Measurements from ENCODE around the gene PPP1R37. TPM values are rescaled to one million over a fixed set of nuclear protein-coding genes. Genes with fewer than 3 reads are reported as not detected.

PPP1R37 gene
- total RNA-seq (2021; fragmentation: NEBNext Ultra II Directional; extraction: Animal tissue kit (Norgen Biotek cat#: 25700)) = 25.7 and 27.0 TPM in 2 replicates
- polyA plus RNA-seq (2011; rRNA removed) = 14.6 and 22.5 TPM in 2 replicates
- 23.0 TPM for polyA plus RNA-seq (2011; cell fraction: cytosol; rRNA removed)
- polyA plus RNA-seq (2011; cell fraction: nucleus; rRNA removed) = 71.7 TPM
- 22.9 to 30.5 TPM (median 24.6 TPM) in 4 replicates for polyA plus RNA-seq (2012, experiment 1 of 2)
- 16.5 TPM for polyA plus RNA-seq (2012, experiment 2 of 2)
- 12.6 TPM for polyA plus RNA-seq (2013, experiment 1 of 2)
- 11.6 TPM for polyA plus RNA-seq (2013, experiment 2 of 2)
- polyA minus RNA-seq (2011; rRNA and poly(A)+ RNA removed) = 7.8 and 11.9 TPM in 2 replicates
- 16.8 TPM for polyA minus RNA-seq (2011; cell fraction: cytosol; rRNA and poly(A)+ RNA removed)
- polyA minus RNA-seq (2011; cell fraction: nucleus; rRNA and poly(A)+ RNA removed) = 25.7 TPM
- long read RNA-seq, experiment 1, transcript PPP1R37-201 (13 exons, 3,163 nt) = major isoform, 6 of 16 reads
- long read RNA-seq, experiment 1, partial matches to known transcripts = 3 of 16 reads
- long read RNA-seq, experiment 1, other reads (novel, unspliced or antisense) = 7 of 16 reads
- long read RNA-seq, experiment 2 = 0 reads

DNA sequence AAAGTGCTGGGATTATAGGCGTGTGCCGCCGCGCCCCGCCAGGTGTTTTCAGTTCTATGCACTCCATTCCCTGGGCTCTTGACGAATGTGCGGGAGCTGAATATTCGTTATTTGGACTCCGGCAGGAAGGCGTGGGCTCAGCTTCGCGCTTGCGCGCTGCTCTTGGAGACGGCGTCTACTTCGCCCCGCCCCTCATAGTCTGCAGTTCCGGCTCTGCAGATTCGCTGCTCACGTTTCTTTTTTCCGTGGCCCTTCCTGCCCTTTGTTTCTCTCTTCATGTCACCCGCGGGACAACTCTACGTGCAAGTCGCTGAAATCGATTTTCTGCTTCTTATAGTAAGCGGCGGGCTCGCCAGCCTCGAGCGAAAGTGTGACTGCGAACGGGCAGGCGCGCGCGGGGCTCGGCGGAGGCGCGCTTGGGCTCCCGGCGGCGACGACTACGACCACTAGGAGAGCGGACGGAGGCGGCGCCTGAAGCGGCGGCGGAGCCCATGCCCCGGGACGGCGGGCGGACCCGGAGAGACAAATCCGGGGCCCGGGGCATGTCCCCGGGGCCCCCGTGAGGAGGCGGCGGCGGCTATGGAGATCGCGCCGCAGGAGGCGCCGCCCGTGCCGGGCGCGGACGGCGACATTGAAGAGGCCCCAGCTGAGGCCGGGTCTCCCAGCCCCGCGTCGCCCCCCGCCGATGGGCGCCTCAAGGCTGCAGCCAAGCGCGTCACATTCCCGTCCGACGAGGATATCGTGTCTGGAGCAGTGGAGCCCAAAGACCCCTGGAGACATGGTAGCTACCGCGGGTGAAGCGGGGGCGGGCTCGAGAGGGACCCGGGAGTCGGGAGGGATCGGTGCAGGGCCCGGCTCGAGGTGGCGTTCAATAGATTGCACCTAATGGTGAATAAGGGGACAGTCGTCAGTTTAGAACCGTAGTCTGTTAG, at the start of gene PPP1R37:
Gene PPP1R37 (plus strand): TSS at position 433 of the 932 bp plus-strand sequence. CDS start 147 bp downstream, at position 580.
- CTCF ChIA-PET (ENCODE audit: partially characterized antibody) = interaction anchor here (0.9 to 5.3 kb wide), 11 partner anchors 9 to 58 kb away, joined by 3 to 39 read pairs (median 4); partner anchors contain the start of gene GEMIN7
- Histone ChIP-seq H4K20me1 (replicated peaks in 1 of 2; ENCODE audit: control insufficient read depth in 1 of 2, insufficient read depth in 2 of 2, low read length in 2 of 2) (peaks cover 24 to 37% of the 10 kb centered on the region in 2 experiments), H3K4me1 (replicated peaks in 1 of 4; ENCODE audit: control insufficient read depth in 3 of 4, insufficient read depth in 4 of 4, low read length in 3 of 4) (peaks cover 6 to 25% (median 12%) of the 10 kb centered on the region in 4 experiments)
- TF ChIP-seq NRF1 (IDR thresholded peaks at IDR 0.05; ENCODE audit: low read depth, low read length) = no peak; the same call in 1 of the 2 replicates
- TF ChIP-seq SP1 (IDR thresholded peaks at IDR 0.05; ENCODE audit: low read depth, low read length) = peak; percentile 88; the same call in 1 of the 2 replicates
- TF ChIP-seq MAX (IDR thresholded peaks at IDR 0.05) = peak; percentile 59
- TF ChIP-seq ZNF274 (IDR thresholded peaks at IDR 0.05; ENCODE audit: borderline replicate concordance, extremely low read depth, low read length) = no peak
- TF ChIP-seq SP2 (IDR thresholded peaks at IDR 0.05; ENCODE audit: low read length) = no peak
- peak; percentile 78 for TF ChIP-seq TAF1 (IDR thresholded peaks at IDR 0.05; ENCODE audit: low read depth, low read length)
- TF ChIP-seq RBBP5 (IDR thresholded peaks at IDR 0.05; ENCODE audit: borderline replicate concordance, low read depth, low read length) = peak; percentile 91

More for the DNA sequence above, at the start of gene PPP1R37:
- Histone ChIP-seq H3K56ac (replicated peaks; ENCODE audit: insufficient read length, low read depth, low read length) (peak within 1 kb of the TSS; percentile 98), H3K4me3 (ENCODE audit: extremely low read depth in 1 of 4, insufficient read depth in 2 of 4, low read depth in 3 of 4, low read length in 4 of 4) (peak within 1 kb of the TSS; percentile 73 to 97 (median 86)), H2AK5ac (ENCODE audit: low read depth, low read length) (peak within 1 kb of the TSS; percentile 90; the same call in 1 of the 2 replicates), H2BK120ac (replicated peaks; ENCODE audit: low read depth, low read length) (peak within 1 kb of the TSS; percentile 91), H3K27ac (ENCODE audit: low read depth, low read length) (peak within 1 kb of the TSS; percentile 98), H2AFZ (ENCODE audit: low read length) (no peak within 1 kb of the TSS), H3K79me2 (ENCODE audit: control insufficient read depth in 1 of 2, insufficient read depth in 2 of 2, low read length in 2 of 2) (peaks cover 31 to 54% of the 10 kb centered on the region in 2 experiments), H3K79me1 (ENCODE audit: low read depth, low read length) (peaks cover 31% of the 10 kb centered on the region), H2BK12ac (ENCODE audit: low read depth, low read length) (peak within 1 kb of the TSS; percentile 100), H3K18ac (ENCODE audit: extremely low read depth, low read length) (peak within 1 kb of the TSS; percentile 99), H3K23me2 (ENCODE audit: low read depth, low read length) (peaks cover 16% of the 10 kb centered on the region), H3K23ac (ENCODE audit: insufficient read length) (no peak within 1 kb of the TSS), H3K4me2 (ENCODE audit: insufficient read depth in 1 of 2, low read depth in 2 of 2, low read length in 2 of 2) (peak within 1 kb of the TSS; percentile 94 to 98), H4K91ac (replicated peaks; ENCODE audit: insufficient read length, low read length) (peak within 1 kb of the TSS; percentile 99), H4K8ac (ENCODE audit: extremely low read depth, insufficient read depth, low read length) (peak within 1 kb of the TSS; percentile 98), H3K14ac (ENCODE audit: insufficient read length) (no peak within 1 kb of the TSS), H3K36me3 (ENCODE audit: control insufficient read depth in 2 of 4, insufficient read depth in 4 of 4, low read length in 3 of 4) (peaks cover 4 to 16% (median 5%) of the 10 kb centered on the region in 4 experiments; a peak in 5 of 8 replicates), H2BK15ac (ENCODE audit: low read length) (0 out of 2 replicates have a peak within 1 kb of the TSS, but pooled peaks have one; percentile 95), H4K5ac (ENCODE audit: insufficient read length, low read depth, low read length) (peak within 1 kb of the TSS; percentile 96), H3K4ac (replicated peaks; ENCODE audit: insufficient read length, low read depth, low read length) (peak within 1 kb of the TSS; percentile 36), H2BK20ac (ENCODE audit: low read length) (no peak within 1 kb of the TSS), H3K27me3 (replicated peaks in 1 of 4; ENCODE audit: control insufficient read depth in 3 of 4, extremely low read depth in 1 of 4, insufficient read depth in 3 of 4, low read length in 3 of 4) (no peaks in the 10 kb centered on the region), H2BK5ac (ENCODE audit: low read depth, low read length) (peak within 1 kb of the TSS; percentile 100), H3K9me3 (ENCODE audit: insufficient read depth in 2 of 2, low read depth in 1 of 2, low read length in 1 of 2) (no peaks in the 10 kb centered on the region), H3K9ac (replicated peaks in 1 of 4; ENCODE audit: extremely low read depth in 1 of 4, low read depth in 3 of 4, low read length in 3 of 4) (peak within 1 kb of the TSS; percentile 89 to 100 (median 98))
- 2% methylated on average over 66 of the region's 103 CpGs; no CpG with 5 or more reads in 1 of the 2 experiments for WGBS, 2 experiments (ENCODE audit: extremely low coverage in 1 of 2, insufficient coverage in 1 of 2, insufficient read length in 1 of 2, insufficient replicate concordance in 2 of 2, low coverage in 1 of 2, low lambda C conversion rate in 2 of 2, missing lambda C conversion rate in 1 of 2)
- DNase-seq (ENCODE audit: low read depth in 1 of 2, low spot score in 2 of 2) = peak; percentile 89 to 90
- POLR2A ChIA-PET (ENCODE audit: partially characterized antibody) = interaction anchor here (0.6 to 6.1 kb wide), 38 partner anchors 9 to 247 kb away, joined by 3 to 230 read pairs (median 5); partner anchors contain the start of genes APOE, BLOC1S3, CLPTM1 and GEMIN7
- peak; percentile 88 for FAIRE-seq
